NCI-H128 (cell line): ENCODE data around the gene NLGN1.

ENCODE experiments used
- DNase-seq: peaks from one replicate; lab custom pipeline; 2025; ENCODE audit not compliant: unreplicated experiment; lab: John Stamatoyannopoulos, UW

Gene NLGN1

GRCh38 chr3:174253196-174253823, 855.8 kb downstream of the NLGN1 start:
- no peak for DNase-seq

DNA sequence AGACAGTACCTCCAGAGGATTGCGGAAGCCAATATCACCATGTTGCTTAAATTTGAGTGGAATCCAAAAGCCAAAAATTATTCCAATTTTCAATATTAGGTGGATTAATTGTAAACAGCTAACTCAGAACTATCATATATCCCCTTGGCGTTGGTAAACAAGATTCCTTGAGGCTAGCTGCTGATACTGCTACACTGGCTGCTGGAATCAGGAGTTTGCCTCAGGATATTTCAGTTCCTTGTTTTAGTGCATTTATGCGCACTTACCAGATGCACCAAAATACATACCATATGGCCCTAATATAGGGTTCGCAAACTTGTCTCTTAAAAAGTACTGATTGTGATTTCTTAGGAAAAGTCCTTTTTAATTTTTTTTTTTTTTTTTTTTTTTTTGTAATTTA, 856.4 kb downstream of the NLGN1 start:
- DNase-seq, result no peak

- DNase-seq, result no peak
These were observed 857.9 kb downstream of the NLGN1 start for GRCh38 chr3:174255454-174255853.

GRCh38 chr3:174266476-174266875, 868.9 kb downstream of the NLGN1 start:
- no peak for DNase-seq

DNA sequence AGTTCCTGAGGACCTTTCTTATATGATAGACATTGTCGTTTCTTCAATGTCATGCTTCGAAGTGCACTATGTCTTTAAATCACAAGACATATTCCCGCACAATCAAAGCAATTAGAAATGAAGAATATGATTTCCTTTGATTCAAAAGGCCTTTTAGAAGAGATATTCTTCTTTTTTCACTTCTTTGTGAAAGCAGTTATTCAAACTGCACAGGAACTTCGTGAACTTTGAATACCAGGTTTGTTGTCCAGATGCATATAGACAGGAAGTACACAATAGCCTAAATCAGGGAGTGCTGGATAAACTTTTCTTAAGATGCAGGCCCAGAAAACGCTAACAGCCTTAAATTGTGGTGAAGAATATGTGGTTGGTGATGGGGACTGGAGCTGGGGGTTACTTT, 870.5 kb downstream of the NLGN1 start:
- DNase-seq, result no peak

DNA sequence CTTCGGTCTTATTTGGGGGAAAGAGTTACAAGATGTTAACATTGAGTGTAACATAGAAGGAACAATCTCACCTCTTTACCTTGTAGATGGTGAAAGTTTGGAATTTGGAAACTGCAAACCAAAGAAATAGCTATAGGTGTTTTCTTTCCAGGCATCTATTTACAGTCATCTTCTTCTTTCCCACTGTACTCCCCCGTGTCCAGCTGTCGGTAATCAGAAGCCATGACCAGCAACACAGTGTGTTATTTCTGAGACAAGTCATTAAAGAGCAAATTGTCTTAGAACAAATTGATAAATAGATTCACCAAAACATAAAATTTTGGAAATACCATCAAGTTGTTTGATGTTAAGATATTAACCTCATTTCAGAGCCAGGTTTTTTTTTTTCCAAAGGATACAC, 871.0 kb downstream of the NLGN1 start:
- DNase-seq, result no peak

DNA sequence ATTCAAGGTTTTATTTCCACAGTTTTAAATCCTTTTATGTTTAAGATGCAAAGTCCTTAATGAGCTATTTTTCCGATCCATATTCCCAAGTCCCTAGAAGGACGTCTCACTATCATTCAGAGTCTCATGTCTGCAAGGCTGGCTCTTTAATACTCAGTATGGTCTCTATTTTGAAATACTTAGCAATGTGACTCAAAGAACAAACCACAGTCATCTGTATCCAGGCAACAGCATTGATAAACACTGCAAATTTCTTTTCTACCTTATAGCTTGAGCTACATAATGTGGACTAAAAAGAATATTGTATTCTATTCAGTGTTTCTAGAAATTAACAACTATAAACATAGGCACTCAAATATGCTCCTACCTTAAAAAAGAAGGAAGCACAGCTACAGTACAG, 873.3 kb downstream of the NLGN1 start:
- no peak for DNase-seq

- DNase-seq, result no peak
These were observed 877.8 kb downstream of the NLGN1 start for GRCh38 chr3:174275336-174275735.

DNA sequence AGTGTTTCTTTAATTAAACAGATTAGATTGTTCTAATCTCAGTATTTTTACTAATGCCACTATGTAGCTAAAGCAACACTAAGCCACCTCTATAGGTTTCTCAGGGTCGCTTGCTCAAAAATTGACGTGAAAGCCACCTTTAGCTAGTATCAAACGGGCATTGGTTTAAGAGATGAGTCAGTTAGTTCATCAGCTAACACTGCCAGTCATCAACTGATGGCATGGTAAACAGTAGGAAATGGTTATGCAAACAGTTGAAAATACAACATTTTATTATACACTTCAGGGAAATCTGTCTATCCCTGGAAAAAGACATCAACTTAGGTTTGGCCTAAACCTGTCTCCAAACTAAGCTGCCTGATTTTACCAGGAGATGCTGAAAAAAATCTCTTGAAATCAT, 879.3 kb downstream of the NLGN1 start:
- no peak for DNase-seq

- no peak for DNase-seq
These were observed 880.5 kb downstream of the NLGN1 start for GRCh38 chr3:174278094-174278493.

GRCh38 chr3:174280186-174280585, 882.6 kb downstream of the NLGN1 start:
- no peak for DNase-seq

GRCh38 chr3:174285242-174285864, 887.8 kb downstream of the NLGN1 start:
- DNase-seq, result no peak

DNA sequence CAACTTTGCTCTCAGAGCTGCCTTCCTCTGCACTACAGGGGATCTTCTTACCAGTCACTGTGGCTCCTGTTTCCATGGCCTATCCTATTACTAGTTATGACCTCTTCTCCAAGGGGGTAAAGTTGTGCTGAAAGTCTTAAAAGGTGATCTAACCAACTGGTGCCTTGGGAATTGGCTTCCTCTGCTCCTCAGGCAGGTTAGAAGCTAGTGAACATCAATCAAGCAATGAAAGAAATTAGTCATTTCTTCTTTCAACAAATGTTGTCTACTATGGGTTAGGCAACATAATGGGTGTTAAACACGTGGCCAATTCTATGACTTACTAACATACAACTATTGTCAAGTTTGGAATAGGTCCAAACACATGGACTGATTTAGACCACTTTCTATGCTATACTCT, 890.2 kb downstream of the NLGN1 start:
- DNase-seq, result no peak

GRCh38 chr3:174294616-174295015, 897.1 kb downstream of the NLGN1 start:
- DNase-seq, result no peak

DNA sequence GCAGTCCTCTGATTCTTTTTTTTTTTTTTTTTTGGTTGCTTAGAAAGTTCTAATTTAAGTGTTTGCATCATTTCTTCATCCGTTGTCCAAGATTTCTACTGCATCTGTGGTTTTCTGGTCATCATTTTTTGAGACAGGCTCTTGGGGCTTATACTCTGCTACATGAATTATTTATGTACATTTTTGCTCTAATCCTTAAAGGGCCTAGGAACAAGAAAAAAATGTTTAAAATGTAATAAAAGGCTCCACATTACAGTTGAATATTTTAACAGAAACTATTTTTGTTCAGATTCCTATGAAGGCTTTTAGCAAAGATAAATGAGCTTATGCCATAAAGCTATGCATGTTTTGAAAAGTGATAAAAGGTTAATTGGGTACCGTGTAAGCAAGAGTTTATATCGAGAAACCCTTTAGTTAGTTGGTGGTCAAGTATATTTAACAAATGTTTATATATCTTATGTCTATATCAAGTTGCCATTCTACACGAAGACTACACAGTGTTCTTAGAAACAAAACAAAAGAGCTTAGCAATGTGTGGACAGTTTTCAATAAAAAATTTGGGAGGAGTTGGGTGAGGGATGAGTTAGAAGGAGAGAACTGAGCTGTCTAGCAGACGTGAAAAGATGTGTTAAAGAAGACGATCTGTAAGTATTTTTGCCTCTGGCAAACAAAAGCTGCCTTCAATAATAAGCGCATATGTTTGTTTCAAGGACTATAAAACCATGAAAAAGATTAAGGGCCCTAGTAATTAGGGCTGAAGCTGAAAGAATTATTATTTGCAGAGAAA, 898.0 kb downstream of the NLGN1 start:
- DNase-seq, result no peak

DNA sequence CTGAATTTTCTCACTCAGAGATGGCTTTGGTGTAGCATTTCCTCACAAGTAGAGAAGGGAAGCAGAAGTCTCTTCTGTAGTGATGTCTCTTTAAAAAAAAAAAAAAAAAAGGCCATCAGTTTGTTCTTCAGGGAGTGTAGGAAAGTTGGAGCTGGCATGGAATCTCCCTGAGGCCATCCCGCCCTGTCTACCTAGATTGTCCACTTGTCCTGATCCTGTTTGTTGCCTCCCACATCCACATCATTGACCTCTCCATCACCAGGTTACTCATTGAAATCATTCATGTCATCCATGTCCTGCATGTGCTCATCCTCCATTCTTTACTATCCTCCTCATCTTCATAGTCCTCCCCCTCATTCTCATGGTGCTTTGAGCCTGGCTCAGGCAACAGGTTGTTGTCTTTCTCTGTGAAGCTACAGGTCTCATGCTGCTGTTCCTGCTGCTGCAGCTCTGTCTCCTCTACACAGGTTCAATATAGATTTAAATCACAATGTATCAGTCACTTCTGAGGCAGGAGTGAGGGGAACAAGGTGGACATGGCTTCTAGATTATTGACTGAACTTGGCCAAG, 905.3 kb downstream of the NLGN1 start:
- DNase-seq, result no peak

- DNase-seq, result no peak
These were observed 906.5 kb downstream of the NLGN1 start for GRCh38 chr3:174303907-174304560.

GRCh38 chr3:174308736-174309135, 911.2 kb downstream of the NLGN1 start:
- no peak for DNase-seq

DNA sequence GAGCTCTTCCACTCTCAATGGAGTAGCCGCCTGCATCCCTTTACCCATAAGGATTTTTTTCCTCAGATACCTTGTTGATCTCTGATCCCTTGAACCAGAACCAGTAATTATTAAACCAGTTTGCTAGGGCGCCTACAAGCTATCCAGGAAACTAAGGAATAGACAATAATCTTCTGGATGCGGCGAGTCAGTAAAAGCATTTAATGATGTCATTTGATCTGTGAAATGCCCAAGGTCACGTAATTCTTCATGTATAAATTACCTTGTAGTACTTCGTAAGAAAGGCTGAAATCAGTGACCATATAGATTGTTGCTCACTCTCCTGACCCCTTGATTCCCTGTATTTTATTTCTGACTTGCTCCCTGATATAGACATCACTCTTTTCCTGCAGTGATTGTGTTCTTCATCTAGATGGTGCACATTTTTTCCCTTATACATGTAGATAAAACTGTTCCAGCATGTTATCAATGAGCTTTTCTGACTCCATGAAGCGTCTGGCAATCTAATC, 913.0 kb downstream of the NLGN1 start:
- DNase-seq, result no peak

DNA sequence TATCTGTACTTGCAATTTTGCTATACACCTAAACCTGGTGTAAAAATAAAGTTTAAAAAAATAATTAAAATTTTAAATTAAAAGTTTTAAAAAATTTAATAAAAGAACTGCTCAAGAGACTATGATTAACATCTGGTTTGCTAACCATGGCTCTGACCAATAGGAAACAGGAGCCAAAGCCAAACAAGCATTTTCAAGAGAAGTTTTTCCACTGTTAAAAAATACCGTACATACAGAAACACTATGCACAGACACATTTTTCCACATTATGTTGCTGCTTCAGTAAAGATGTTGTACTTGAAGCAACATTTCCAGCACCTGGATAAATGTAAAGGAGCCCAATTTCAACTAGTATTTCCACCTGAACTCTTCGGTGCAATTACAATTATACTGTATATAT, 917.7 kb downstream of the NLGN1 start:
- no peak for DNase-seq

DNA sequence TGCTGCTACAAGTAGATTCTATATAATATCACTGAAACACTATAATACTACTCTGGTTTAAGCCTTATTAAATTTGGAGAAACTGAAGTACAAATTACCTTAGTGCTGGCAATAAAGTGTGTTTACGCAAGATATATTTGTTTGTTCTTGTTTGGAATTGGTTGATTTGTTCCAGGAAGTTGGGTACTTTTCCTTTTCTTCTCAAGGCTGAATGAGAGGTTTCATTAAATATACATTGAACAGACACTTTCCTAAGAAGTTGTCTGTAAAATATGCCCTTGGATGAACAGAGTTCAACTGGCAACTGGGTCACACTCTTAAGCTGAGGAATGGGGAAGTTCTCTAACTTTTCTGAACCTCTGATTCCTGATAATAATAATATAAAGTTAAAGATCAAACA, 919.5 kb downstream of the NLGN1 start:
- no peak for DNase-seq
